Activated naive CD8-positive, alpha-beta T cell treated with anti-CD3 and anti-CD28 coated beads, Interleukin-2, amount 50 U/mL, for 16 hours (primary cell): ENCODE results near the gene ACMSD.
"Not testable (repeated sequence)": the region's sequence is repeated elsewhere in the genome, so short reads cannot be mapped to it uniquely, and the experiment has no call there.

Experiments
- DNase-seq: peaks from one replicate; pipeline ENCODE4 v3.0.0-alpha.2; 2020; ENCODE audit warnings: low read depth, low spot score

The ACMSD gene

GRCh38 chr2:134838143-134838620, at the start of gene ACMSD:
Gene ACMSD (plus strand): TSS chr2:134838616. CDS start chr2:134838683, 67 bp downstream.
- DNase-seq: no peak

- no peak for DNase-seq
Measured at GRCh38 chr2:134790487-134790886, 47.9 kb upstream of the ACMSD start.

- DNase-seq: no peak
Measured at GRCh38 chr2:134791616-134792015, 46.8 kb upstream of the ACMSD start.

- DNase-seq: no peak
Measured at GRCh38 chr2:134792186-134792585, 46.2 kb upstream of the ACMSD start.

- no peak for DNase-seq
Measured at GRCh38 chr2:134795765-134796164, 42.7 kb upstream of the ACMSD start.

- DNase-seq: no peak
Measured at GRCh38 chr2:134796373-134796772, 42.0 kb upstream of the ACMSD start.

GRCh38 chr2:134799936-134800335, 38.5 kb upstream of the ACMSD start:
- DNase-seq: no peak

GRCh38 chr2:134800341-134800740, 38.1 kb upstream of the ACMSD start:
- no peak for DNase-seq

GRCh38 chr2:134803609-134804405, 34.6 kb upstream of the ACMSD start:
- not testable (repeated sequence) for DNase-seq

GRCh38 chr2:134815741-134816140, 22.7 kb upstream of the ACMSD start:
- no peak for DNase-seq

- no peak for DNase-seq
Measured at GRCh38 chr2:134818321-134818720, 20.1 kb upstream of the ACMSD start.

- DNase-seq: no peak
Measured at GRCh38 chr2:134819334-134819733, 19.1 kb upstream of the ACMSD start.

GRCh38 chr2:134823431-134823830, 15.0 kb upstream of the ACMSD start:
- no peak for DNase-seq

- no peak for DNase-seq
Measured at GRCh38 chr2:134823832-134824231, 14.6 kb upstream of the ACMSD start.

GRCh38 chr2:134825716-134826115, 12.7 kb upstream of the ACMSD start:
- not testable (repeated sequence) for DNase-seq

- DNase-seq: no peak
Measured at GRCh38 chr2:134835471-134835870, 2.9 kb upstream of the ACMSD start.

- no peak for DNase-seq
Measured at GRCh38 chr2:134836986-134837385, 1.4 kb upstream of the ACMSD start.

GRCh38 chr2:134839649-134840048, 1.2 kb downstream of the ACMSD start:
- no peak for DNase-seq

- DNase-seq: no peak
Measured at GRCh38 chr2:134842930-134843490, 4.6 kb downstream of the ACMSD start.

GRCh38 chr2:134843968-134844367, 5.6 kb downstream of the ACMSD start:
- DNase-seq: no peak

GRCh38 chr2:134845028-134845427, 6.6 kb downstream of the ACMSD start:
- no peak for DNase-seq

- no peak for DNase-seq
Measured at GRCh38 chr2:134845719-134846118, 7.3 kb downstream of the ACMSD start.

- DNase-seq: no peak
Measured at GRCh38 chr2:134846213-134846612, 7.8 kb downstream of the ACMSD start.
